ENCODE results near the gene GPX4.

GRCh38 chr19:1070576-1070930 is 33.2 kb upstream of the GPX4 start:
- no peak for TF ChIP-seq CTCF (IDR thresholded peaks at IDR 0.05 in 2 of 3, conservative IDR thresholded peaks at IDR 0.05 in 1 of 3; ENCODE audit: control insufficient read depth in 2 of 3, extremely low read depth in 1 of 3, insufficient read depth in 1 of 3, low read depth in 3 of 3, low read length in 3 of 3)
- TF ChIP-seq NR2C2 (IDR thresholded peaks at IDR 0.05; ENCODE audit: borderline replicate concordance, control insufficient read depth, insufficient read length, low read depth) = no peak
- TF ChIP-seq TCF3 (IDR thresholded peaks at IDR 0.05; ENCODE audit: borderline replicate concordance, insufficient read depth, low read depth, low read length) = no peak
- no peak for TF ChIP-seq PKNOX1 (IDR thresholded peaks at IDR 0.05)
- no peak for TF ChIP-seq REST (IDR thresholded peaks at IDR 0.05; ENCODE audit: low read depth, low read length)
- no peak for TF ChIP-seq SPI1 (IDR thresholded peaks at IDR 0.05; ENCODE audit: borderline replicate concordance, insufficient read depth, low read depth, low read length)
- no peak for TF ChIP-seq IKZF1 (conservative IDR thresholded peaks at IDR 0.05)
- TF ChIP-seq MAX (IDR thresholded peaks at IDR 0.05; ENCODE audit: low read depth, low read length) = no peak
- TF ChIP-seq SRF (IDR thresholded peaks at IDR 0.05; ENCODE audit: low read depth in 2 of 2, low read length in 2 of 2) = no peak
- TF ChIP-seq SMAD5 (IDR thresholded peaks at IDR 0.05; ENCODE audit: low read depth) = no peak
